IPS-18c (cell line): ENCODE measurements around the gene EDNRB.
"Not testable (repeated sequence)": the region's sequence is repeated elsewhere in the genome, so short reads cannot be mapped to it uniquely, and the experiment has no call there.

Experiments used
- H3K4me3 ChIP-seq: 2 replicates; pipeline ENCODE4 v1.7.0; 2013; ENCODE audit warnings: low read depth, mild to moderate bottlenecking, low read length, moderate library complexity; ENCODE audit not compliant: insufficient read depth
- H3K9me3 ChIP-seq: one replicate; pipeline ENCODE4 v1.6.1; 2013; ENCODE audit warnings: mild to moderate bottlenecking, low read length, moderate library complexity; ENCODE audit not compliant: control insufficient read depth, insufficient read depth

The EDNRB gene

DNA sequence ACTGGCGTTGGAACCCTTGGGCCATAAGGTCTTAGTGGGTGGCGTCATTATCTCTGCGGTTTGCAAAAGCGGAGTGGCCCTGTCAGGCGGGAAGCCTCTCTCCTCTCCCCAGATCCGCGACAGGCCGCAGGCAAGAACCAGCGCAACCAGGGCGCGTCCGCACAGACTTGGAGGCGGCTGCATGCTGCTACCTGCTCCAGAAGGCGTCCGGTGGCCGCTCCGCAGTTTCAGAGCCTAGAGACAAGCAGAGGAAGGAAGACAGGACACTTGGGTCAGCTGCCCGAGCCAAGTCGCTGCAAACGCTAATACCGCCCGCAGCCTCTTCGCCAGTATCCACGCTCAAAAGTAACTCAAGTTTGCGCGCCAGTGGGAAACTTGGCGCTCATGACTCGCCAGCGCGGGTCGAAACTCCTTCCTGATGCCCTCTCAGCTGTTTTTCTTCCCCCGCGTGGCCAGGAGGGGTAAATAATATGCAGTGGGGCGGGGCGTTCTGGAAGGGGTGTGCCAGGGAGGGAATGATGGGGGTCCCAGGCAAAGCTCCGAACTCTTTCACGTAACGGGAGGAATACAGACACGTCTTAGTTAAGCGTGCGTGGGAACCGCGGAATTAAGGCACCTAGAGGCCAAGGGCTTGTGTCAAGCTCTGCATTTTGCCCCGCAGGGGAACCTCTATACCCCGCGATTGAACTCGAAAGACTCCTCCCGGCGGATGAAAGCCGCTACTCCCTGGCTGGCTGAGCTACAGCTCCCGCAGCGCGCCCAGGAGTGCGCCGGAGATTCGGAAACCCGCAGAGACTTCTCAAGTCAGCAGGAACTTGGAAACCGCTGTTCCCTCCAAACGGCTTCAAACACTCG lies at the start of gene EDNRB:
Gene EDNRB, minus strand, starts transcription at position 441 of the 855 bp plus-strand sequence. Its CDS starts 258 bp downstream, at position 183.
- Histone ChIP-seq H3K4me3 (peak within 1 kb of the TSS; percentile 77), H3K9me3 (no peaks in the 10 kb centered on the region)

DNA sequence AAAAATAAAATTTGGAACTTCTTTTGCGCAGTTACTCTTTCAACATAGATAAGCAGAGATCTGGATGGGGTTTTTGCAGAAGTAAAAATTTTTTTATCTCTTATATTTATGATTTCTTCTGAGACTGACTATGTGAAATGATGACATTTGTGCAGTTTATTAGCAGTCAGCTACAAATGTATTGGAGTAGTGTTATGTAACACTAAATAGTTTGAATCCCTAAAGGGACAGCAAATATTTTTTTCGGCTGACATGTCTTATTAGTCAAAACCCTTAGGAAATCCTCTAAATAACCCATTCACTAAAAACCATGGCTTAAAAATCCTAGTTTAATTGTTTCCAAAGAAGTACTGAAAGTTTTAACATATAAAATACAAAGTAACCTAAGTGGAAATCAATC lies 48.0 kb upstream of the EDNRB start:
- no peaks in the 10 kb centered on the region for H3K9me3 ChIP-seq
- no peak overlapping the region for H3K4me3 ChIP-seq

DNA sequence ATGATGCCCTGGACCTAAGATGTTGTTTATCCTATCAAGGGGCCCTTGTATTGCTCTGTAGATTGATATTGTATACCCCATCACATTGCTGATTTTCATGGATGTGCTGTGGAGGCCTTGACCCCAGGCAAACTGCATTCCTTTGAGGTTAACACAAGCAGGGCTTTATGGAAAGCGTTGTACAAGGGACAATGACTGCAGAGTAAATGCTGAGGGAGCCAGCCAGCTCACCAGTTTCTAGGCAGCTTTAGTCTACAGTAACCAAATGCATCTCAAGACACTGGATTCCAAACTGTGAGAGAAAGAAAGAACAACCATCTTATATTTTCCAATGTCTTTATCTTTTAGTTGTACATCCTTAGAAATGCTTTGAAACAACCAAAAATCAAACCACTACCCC lies 34.1 kb upstream of the EDNRB start:
- no peak overlapping the region for H3K4me3 ChIP-seq
- no peaks in the 10 kb centered on the region for H3K9me3 ChIP-seq

DNA sequence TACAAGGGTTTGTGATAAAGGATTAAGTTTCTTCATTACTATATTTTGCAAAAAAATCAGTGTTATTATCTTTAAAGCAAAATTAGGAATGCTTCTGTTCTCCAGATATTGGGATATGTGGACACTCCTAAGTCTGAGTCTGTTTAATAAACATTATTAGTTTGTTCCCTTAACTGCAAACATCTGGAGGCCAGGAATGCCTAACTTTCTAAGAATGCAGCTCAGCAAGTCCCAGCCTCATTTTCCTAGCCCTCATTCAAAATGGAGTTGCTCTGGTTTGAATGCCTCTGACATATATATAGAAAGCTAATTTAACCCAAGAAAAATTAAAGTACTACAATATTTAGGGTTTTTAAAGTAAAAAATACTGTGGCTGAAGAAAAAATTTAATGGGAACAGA lies 33.6 kb upstream of the EDNRB start:
- no peak overlapping the region for H3K4me3 ChIP-seq
- no peaks in the 10 kb centered on the region for H3K9me3 ChIP-seq

DNA sequence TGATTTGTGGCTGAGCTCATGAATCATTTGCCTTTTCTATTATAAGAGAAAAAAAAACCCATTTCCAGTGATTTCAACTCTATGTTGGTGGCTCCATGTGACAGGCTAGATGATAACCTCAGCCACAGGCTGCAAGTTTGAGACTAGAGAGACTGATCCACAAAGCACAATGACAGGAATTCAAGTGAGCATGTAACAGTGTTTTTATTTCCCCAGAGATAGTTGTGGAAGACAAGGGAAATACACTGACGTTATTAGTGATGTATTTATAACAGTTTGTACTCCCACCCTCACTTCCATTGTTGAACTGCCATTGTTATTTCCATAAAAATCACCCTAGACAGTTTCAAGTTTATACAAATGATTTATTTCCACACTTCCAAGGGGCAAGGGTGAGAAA lies 27.9 kb upstream of the EDNRB start:
- Histone ChIP-seq H3K4me3 (no peak overlapping the region), H3K9me3 (no peaks in the 10 kb centered on the region)

DNA sequence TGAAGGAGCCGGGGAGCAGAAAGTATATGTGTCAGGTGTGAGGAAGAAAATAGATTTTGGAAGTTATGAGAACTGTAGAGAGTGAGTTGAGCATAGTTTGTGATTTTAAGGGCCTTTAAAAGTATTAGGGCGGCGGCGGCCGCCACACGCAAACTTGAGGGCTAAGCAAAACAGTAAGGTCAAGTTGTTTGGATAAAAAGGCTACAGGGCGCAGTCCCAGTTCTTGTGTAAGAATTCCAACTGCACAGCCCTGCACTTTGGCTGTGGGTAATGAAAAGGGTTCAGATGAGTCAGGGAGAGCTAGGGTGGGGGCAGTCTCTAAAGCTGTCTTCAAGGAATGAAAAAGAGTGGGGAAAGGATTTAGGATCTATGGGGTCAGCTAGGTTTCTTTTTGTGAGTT lies 16.4 kb upstream of the EDNRB start:
- not testable (repeated sequence) for H3K4me3 ChIP-seq, H3K9me3 ChIP-seq

DNA sequence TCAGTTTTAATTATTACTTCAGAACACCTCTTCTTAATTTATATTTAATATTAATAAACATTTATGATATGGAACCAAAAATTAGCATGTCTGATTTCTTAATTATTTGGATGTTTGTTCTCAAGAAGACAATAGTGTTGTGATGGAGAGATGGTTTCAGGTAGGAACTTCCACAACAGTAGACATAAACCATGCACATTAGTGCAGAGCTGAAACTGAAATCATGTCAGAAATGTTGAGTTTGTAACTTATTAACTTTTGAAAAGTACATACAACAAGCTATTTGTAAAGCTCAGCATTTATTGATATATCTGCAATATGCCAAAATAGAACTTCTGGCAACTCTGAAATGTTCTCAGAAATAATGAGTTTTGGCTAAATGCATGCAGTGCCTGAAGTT lies 11.8 kb upstream of the EDNRB start:
- H3K4me3 ChIP-seq: no peak overlapping the region
- no peaks in the 10 kb centered on the region for H3K9me3 ChIP-seq

DNA sequence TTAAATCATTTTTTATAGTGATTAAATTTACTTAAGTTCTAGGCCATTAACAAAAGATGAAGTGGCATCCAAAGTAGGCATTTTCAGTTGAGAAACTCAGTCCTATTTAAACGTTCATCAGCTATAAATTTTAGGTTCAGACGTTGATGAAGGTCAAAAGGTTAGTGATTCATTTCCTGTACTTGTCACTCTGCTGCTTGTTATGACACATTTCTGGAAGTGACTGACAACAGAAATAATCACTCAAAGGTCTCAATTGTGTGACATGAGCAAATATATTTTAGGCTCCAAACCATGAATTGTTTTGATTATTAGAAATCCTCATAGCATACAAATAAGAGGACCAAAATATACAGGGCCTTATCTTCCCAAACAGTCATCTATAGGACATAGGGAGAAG lies 10.3 kb upstream of the EDNRB start:
- Histone ChIP-seq H3K9me3 (no peaks in the 10 kb centered on the region), H3K4me3 (no peak overlapping the region)

DNA sequence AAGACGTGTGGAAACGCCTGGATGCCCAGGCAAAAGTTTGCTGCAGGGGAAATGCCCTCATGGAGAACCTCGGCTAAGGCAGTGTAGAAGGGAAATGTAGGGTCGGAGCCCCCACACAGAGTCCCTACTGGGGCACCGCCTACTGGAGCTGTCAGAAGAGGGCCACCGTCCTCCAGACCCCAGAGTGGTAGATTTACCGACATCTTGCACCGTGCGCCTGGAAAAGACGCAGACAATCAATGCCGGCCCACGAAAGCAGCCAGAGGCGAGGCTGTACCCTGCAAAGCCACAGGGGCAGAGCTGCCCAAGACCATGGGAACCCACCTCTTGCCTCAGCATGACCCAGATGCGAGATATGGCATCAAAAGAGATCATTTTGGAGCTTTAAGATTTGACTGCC lies 7.0 kb upstream of the EDNRB start:
- H3K4me3 ChIP-seq: no peak overlapping the region
- H3K9me3 ChIP-seq: no peaks in the 10 kb centered on the region

DNA sequence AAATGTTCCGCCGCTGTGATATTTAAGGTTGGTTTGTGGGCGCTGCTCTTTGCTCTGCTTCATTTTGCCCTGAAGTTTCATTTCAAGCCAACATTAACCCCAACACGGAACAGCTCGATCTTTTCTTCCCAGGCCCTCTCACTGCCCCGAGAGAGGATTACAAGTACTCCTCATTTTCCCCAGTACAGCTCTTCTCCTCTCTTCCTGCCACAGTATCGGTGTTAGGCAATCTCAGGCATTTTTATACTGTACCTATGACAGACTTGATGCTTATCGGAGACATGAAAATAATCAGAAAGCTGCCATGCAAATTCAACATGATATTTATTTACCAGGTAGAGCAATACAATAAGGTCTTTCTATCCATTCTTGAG lies 1.3 kb upstream of the EDNRB start:
- peak overlapping the region; percentile 77 for H3K4me3 ChIP-seq
- no peaks in the 10 kb centered on the region for H3K9me3 ChIP-seq

DNA sequence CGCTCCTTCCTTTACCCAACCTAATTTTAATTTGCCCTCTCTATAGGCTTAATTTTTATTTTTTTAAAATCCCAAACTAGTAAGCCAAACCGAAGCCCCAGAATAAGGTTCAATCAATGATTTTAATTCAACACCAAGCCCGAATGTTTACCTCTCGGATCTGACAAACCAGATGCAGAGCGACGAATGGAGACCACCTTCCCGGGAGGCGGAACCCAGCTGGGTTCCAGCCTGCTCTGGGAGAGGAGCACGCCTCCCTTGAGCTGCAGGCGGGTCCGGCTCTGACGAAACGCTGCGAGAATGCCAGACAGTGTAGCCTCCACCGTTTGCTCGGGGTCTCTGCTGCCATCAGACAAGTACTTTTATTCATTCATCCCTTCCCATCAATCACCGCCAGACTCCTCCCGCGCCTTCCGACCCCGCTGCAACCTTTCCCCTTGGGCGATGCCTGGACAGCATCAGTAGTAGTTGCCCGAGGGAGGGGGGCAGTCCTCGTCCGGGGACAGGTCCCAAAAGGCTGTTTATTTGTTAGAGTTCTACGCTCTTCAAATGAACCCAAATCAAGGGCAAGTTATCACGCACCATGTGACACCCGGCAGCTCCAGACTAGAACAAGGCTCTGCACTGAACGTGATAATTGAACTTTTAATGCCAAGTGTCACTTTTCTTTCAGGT lies 752 bp upstream of the EDNRB start:
- peak overlapping the region; percentile 77 for H3K4me3 ChIP-seq
- no peaks in the 10 kb centered on the region for H3K9me3 ChIP-seq

DNA sequence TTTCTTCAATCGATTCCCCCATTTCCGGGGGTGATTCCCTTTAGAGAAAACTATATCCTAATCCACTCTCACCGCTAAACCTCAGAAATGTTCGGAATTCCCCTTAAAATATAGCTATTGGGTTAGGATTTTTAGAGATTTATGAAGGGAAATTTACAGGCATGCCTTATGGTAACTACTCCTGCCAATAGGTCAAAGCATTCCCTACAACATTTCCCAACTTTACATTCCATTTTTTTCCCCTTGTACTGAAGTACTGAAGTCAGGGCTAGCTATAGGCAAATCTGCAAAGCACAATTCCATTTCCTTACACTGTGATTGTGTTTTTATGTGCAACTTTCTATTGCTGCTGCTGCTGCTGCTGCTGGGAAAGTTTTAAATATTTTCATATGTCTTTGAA lies 2.1 kb downstream of the EDNRB start:
- Histone ChIP-seq H3K9me3 (no peaks in the 10 kb centered on the region), H3K4me3 (peak overlapping the region; percentile 17; the same call in 1 of the 2 replicates)

DNA sequence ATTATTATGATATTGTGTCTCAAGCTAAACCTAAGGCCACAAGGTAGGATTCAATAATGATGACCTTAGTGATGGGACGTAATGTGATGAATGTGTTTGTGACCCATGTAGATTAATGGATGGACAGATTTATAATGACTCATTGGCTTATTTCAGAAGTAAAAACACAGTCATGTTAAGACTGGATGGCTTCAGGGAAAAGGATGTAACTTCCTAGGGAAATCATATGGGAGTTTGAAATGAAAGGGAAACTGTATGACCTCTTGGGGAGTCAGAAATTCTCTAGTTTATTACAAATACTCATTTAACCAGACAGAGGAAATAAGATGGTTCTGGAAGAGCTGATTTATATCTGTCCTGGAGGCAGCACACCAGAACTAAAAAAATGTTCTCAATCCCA lies 2.9 kb downstream of the EDNRB start:
- Histone ChIP-seq H3K4me3 (peak overlapping the region; percentile 29; the same call in 1 of the 2 replicates), H3K9me3 (no peaks in the 10 kb centered on the region)

DNA sequence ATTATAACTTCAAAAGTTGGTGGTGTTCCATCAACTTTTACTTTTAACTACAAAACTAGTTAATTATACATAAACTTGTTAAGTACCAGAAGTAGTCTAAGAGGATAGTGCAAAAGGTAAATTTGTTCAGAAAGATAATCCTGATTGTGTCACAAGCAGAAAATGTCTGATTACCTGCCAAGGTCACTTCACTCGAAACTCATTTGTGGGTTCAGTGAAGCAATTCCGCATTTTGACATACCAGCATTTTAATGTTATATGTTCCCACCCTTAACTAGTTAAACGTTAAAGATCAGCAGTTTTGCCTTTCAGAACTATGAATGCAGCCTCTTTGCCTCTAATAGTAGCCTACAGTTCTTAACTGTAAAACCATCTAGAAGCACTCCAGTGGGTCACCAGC lies 5.6 kb downstream of the EDNRB start:
- Histone ChIP-seq H3K9me3 (no peaks in the 10 kb centered on the region), H3K4me3 (no peak overlapping the region)

DNA sequence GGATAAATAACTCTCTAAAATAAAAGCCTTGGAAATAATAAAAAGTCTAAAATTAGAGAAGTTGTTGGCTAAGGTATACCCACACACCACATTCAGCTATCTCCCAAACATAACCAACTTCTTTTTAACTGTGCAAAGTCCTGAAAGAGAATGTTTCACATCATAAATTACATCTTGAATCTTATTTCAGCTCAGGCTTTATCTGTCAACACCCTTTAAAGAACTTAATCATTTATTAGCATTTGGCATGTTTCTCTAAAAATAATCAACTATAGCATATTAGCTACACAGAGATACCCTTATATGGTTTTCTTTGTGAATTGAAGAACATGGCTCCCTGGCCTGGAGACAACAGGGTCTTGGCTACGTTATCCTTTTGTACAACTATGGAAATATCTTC lies 6.9 kb downstream of the EDNRB start:
- no peaks in the 10 kb centered on the region for H3K9me3 ChIP-seq
- no peak overlapping the region for H3K4me3 ChIP-seq

DNA sequence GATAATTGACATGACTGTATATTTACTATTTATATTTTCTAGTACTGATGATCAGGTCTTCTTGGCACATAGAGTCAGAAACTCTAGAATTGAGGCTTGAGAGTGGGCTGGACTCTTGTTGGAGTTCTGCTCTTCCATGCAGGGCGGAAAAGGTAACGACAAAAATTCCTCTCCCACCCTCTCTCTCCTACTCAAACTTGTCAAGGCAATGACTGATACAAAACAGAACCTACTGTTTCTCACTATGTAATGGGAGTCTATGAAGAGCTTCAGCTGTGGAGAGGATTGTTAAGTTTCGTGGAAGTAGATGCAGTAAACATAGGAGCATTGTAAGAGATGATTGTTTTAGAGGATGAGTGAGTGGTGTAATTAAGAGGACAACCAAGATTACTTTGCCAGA lies 8.8 kb downstream of the EDNRB start:
- H3K9me3 ChIP-seq: no peaks in the 10 kb centered on the region

DNA sequence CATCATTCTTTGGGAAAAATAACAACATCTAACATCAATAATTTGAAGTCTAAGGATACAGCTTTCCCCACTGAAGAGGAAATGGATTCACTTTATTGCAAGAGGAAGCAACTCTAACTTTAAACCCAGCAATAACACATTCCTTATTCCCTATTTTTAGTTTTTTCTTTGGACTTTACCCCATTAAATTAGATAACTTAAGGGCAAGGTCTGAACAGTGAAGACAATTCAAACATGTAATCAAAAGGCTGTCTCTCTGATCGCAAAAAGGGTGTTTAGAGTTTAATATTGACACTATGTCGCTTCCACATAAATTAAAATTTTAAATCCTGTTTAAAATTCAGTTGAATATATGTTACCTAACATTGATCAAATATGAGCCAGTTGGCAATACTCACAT lies 10.1 kb downstream of the EDNRB start:
- Histone ChIP-seq H3K9me3 (no peaks in the 10 kb centered on the region), H3K4me3 (no peak overlapping the region)

More for the DNA sequence above, 8.8 kb downstream of the EDNRB start:
- no peak overlapping the region for H3K4me3 ChIP-seq

DNA sequence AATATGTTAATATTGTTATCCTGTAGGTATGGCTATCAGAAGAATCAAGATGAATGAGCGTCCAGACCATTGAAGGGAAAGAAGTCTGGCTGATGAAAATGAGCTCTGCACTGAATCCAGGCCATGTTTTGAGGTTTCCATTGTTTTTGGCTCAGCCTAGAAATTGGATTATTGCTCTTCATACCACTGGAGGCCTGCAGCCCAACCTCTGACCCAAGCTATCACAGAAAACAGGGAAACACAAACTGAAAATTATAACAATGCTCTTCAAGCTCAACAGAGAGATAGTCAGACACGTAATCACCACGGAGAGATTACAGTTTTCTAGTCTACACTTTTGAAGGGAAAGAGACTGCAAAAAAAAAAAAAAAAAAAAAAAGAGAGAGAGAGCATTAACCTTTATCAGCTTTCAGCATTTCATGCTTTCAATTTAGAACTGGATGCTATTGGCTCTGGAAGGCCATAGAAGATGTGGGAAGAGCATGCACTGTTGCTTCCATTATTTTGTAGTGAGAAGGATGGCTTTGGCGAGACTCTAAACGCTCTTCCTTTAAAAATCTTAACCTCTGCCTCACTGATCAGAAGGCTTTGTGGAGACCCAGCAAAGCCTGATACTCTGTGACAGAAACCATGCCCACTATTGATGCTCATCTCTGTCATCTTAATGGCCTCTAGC lies 10.8 kb downstream of the EDNRB start:
- Histone ChIP-seq H3K4me3 (no peak overlapping the region), H3K9me3 (no peaks in the 10 kb centered on the region)
